ENCODE data around the gene ABCB6.

ABCB6 gene

DNA sequence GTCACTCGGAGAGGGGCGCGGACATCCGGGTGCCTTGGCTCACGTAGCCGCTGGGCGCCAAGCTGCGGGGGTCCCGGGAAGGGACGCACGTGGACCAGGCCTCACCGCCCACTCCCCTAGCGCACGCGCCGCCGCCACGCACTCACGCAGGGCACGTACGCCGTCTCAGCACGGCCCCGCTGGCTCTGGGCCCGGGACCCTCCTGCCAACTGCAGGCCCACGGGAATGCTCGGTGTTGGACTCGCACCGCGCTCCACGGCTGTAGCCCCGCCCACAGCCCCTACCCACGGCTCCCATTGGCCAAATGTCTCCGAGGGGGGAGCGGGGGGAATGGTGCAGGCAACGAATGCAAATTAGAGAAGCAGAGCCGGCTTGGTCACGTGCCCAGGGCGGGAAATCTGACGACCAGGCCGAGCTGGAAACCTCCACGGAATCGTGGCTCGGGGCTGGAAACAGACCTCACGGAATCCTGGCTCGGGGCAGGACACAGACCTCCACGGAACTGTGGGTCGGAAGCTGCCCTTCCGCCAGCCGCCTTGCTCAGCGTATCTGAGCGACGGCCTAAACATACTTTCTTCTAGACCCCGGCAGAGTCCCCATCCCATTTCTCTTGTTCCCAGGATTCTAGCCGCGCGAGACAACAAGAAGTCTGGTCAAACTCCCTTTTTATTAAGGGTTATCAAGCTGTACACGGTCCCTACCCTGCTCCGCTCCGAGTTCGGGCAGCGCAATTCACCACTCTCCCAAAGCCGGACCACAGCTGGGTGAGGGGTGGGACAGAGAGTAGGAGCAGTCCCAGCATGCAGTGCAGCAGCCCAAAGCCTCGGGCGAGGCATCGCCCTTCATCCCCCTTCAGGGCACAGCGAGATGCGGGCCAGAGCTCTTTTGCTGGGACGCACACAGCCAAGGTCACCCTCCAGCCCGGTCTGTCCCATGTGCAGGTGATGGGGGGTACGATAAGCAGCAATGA, at the start of gene ABCB6 (continued):
- peak; percentile 3 for TF ChIP-seq ZBTB48 (tag by site-specific recombination; IDR thresholded peaks at IDR 0.05)
- no peak for TF ChIP-seq ZNF354C (tag by site-specific recombination; IDR thresholded peaks at IDR 0.05; ENCODE audit: borderline replicate concordance, low read depth)
- peak; percentile 74; the same call in 1 of the 2 replicates for TF ChIP-seq ZNF501 (tag by site-specific recombination; IDR thresholded peaks at IDR 0.05)
- peak; percentile 53 for TF ChIP-seq ZIC2 (tag by site-specific recombination; IDR thresholded peaks at IDR 0.05)
- TF ChIP-seq ZBTB20 (tag by site-specific recombination; IDR thresholded peaks at IDR 0.05), result peak; percentile 62; the same call in 1 of the 2 replicates
- TF ChIP-seq ZNF223 (tag by site-specific recombination; IDR thresholded peaks at IDR 0.05), result peak; percentile 95
- TF ChIP-seq KLF16 (tag by site-specific recombination; IDR thresholded peaks at IDR 0.05), result peak; percentile 66; the same call in 1 of the 2 replicates
- TF ChIP-seq SP3 (tag by site-specific recombination; IDR thresholded peaks at IDR 0.05), result peak; percentile 45
- TF ChIP-seq ZBTB26 (tag by site-specific recombination; optimal IDR thresholded peaks at IDR 0.05), result peak; percentile 82
- no peak for TF ChIP-seq ZNF785 (tag by site-specific recombination; IDR thresholded peaks at IDR 0.05)
- no peak for TF ChIP-seq ZNF391 (tag by site-specific recombination; IDR thresholded peaks at IDR 0.05; ENCODE audit: borderline replicate concordance, low read depth)
- TF ChIP-seq ZNF561 (tag by site-specific recombination; IDR thresholded peaks at IDR 0.05; ENCODE audit: borderline replicate concordance), result 0 out of 2 replicates have a peak, but pooled peaks have one; percentile 50
- no peak for TF ChIP-seq FEZF1 (tag by site-specific recombination; IDR thresholded peaks at IDR 0.05)
- TF ChIP-seq ZFHX2 (tag by site-specific recombination; conservative IDR thresholded peaks at IDR 0.05), result peak; percentile 75
- peak; percentile 66 for TF ChIP-seq KLF10 (tag by site-specific recombination; IDR thresholded peaks at IDR 0.05)
- TF ChIP-seq ZNF514 (tag by site-specific recombination; IDR thresholded peaks at IDR 0.05), result no peak
- peak; percentile 10 for TF ChIP-seq REST (tag by site-specific recombination; IDR thresholded peaks at IDR 0.05)
- TF ChIP-seq ZSCAN4 (tag by site-specific recombination; IDR thresholded peaks at IDR 0.05), result no peak
- TF ChIP-seq MYNN (tag by site-specific recombination; IDR thresholded peaks at IDR 0.05; ENCODE audit: borderline replicate concordance), result no peak
- TF ChIP-seq ZSCAN18 (tag by site-specific recombination; IDR thresholded peaks at IDR 0.05), result no peak
- TF ChIP-seq ZNF791 (tag by site-specific recombination; IDR thresholded peaks at IDR 0.05), result no peak
- TF ChIP-seq ZNF704 (tag by site-specific recombination; IDR thresholded peaks at IDR 0.05), result no peak
- TF ChIP-seq, protein P1, sequence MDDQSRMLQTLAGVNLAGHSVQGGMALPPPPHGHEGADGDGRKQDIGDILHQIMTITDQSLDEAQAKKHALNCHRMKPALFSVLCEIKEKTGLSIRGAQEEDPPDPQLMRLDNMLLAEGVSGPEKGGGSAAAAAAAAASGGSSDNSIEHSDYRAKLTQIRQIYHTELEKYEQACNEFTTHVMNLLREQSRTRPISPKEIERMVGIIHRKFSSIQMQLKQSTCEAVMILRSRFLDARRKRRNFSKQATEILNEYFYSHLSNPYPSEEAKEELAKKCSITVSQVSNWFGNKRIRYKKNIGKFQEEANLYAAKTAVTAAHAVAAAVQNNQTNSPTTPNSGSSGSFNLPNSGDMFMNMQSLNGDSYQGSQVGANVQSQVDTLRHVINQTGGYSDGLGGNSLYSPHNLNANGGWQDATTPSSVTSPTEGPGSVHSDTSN (CRISPR knock-in tag; IDR thresholded peaks at IDR 0.05), result peak; percentile 70; the same call in 1 of the 2 replicates
- no peak for TF ChIP-seq ZNF24 (tag by site-specific recombination; IDR thresholded peaks at IDR 0.05)
- 0 out of 2 replicates have a peak, but pooled peaks have one; percentile 29 for TF ChIP-seq ZNF692 (tag by site-specific recombination; IDR thresholded peaks at IDR 0.05)
- 0 out of 2 replicates have a peak, but pooled peaks have one; percentile 28 for TF ChIP-seq ZNF366 (tag by site-specific recombination; conservative IDR thresholded peaks at IDR 0.05)
- no peak for TF ChIP-seq ZNF521 (tag by site-specific recombination; IDR thresholded peaks at IDR 0.05)
- peak; percentile 35; the same call in 1 of the 2 replicates for TF ChIP-seq GLIS2 (tag by site-specific recombination; IDR thresholded peaks at IDR 0.05)
